HEK293 (cell line): Measurements from ENCODE around the gene RNF187.

Experiments used
- CTCF ChIA-PET: fragments of 350-600 bp; formaldehyde crosslinking; extraction: SDS; loops from one replicate; lab custom pipeline; 2021; ENCODE audit warnings: antibody characterized with exemption; lab: Yijun Ruan, JAX
- POLR2A ChIA-PET: fragments of 300-600 bp; formaldehyde crosslinking; extraction: SDS; loops from one replicate; lab custom pipeline; 2020; ENCODE audit warnings: antibody characterized with exemption, inconsistent platforms; lab: Yijun Ruan, JAX
- H3K27ac ChIP-seq: fragments of 200-500 bp; sonication (Bioruptor generic); 2 replicates; pipeline ENCODE4 v1.5.1; 2014; ENCODE audit warnings: low read depth, low read length, control low read depth, inconsistent platforms; ENCODE audit errors: extremely low read depth
- H3K36me3 ChIP-seq, 2 experiments: fragments of 200-500 bp in 1 of 2; sonication (Bioruptor generic) in 1 of 2; 1 replicate in 1 of 2; 2 replicates in 1 of 2; pipeline ENCODE4 v1.5.1; 2014 to 2017; ENCODE audit warnings: inconsistent platforms in 2 of 2, low read length in 2 of 2; ENCODE audit not compliant: control insufficient read depth in 2 of 2, insufficient read depth in 1 of 2
- H3K4me1 ChIP-seq: fragments of 200-500 bp; sonication (Bioruptor generic); 2 replicates; pipeline ENCODE4 v1.5.1; 2014; ENCODE audit warnings: mild to moderate bottlenecking, low read length, inconsistent platforms; ENCODE audit not compliant: control insufficient read depth, insufficient read depth
- H3K4me3 ChIP-seq: 2 replicates; pipeline ENCODE4 v1.5.1; 2011; ENCODE audit warnings: low read depth, mild to moderate bottlenecking, control low read depth, low read length, moderate library complexity
- H3K9me3 ChIP-seq: fragments of 200-500 bp; sonication (Bioruptor generic); 2 replicates; pipeline ENCODE4 v1.5.1; 2014; ENCODE audit warnings: low read depth, low read length, inconsistent platforms; ENCODE audit not compliant: control insufficient read depth, insufficient read depth
- GLI4 ChIP-seq: fragments of 450-650 bp; formaldehyde crosslinking; IDR thresholded peaks from 2 replicates; pipeline ENCODE4 v1.5.1; 2016; ENCODE audit warnings: missing biosample characterization, missing genetic modification characterization
- GLIS2 ChIP-seq: fragments of 450-650 bp; formaldehyde crosslinking; IDR thresholded peaks from 2 replicates; pipeline ENCODE4 v1.5.1; 2016; ENCODE audit warnings: missing biosample characterization, missing genetic modification characterization
- HOXC10 ChIP-seq: sonication (generic); formaldehyde crosslinking; IDR thresholded peaks from 2 replicates; pipeline ENCODE4 v1.8.1; 2023; ENCODE audit warnings: mild to moderate bottlenecking, missing genetic modification reagents
- KLF1 ChIP-seq: fragments of 450-650 bp; formaldehyde crosslinking; IDR thresholded peaks from 2 replicates; pipeline ENCODE4 v1.5.1; 2016; ENCODE audit warnings: missing biosample characterization, missing genetic modification characterization
- KLF10 ChIP-seq: fragments of 450-650 bp; IDR thresholded peaks from 2 replicates; pipeline ENCODE4 v1.5.1; 2018; ENCODE audit warnings: missing biosample characterization, mild to moderate bottlenecking, missing genetic modification characterization
- MZF1 ChIP-seq: fragments of 450-650 bp; formaldehyde crosslinking; IDR thresholded peaks from 2 replicates; pipeline ENCODE4 v1.5.1; 2017; ENCODE audit warnings: missing biosample characterization, missing genetic modification characterization, borderline replicate concordance
- PATZ1 ChIP-seq: fragments of 450-650 bp; formaldehyde crosslinking; IDR thresholded peaks from 2 replicates; pipeline ENCODE4 v1.5.1; 2016; ENCODE audit warnings: missing biosample characterization, missing genetic modification characterization
- PRDM4 ChIP-seq: fragments of 450-650 bp; formaldehyde crosslinking; IDR thresholded peaks from 2 replicates; pipeline ENCODE4 v1.5.1; 2017; ENCODE audit warnings: missing biosample characterization, missing genetic modification characterization
- REST ChIP-seq: fragments of 450-650 bp; formaldehyde crosslinking; IDR thresholded peaks from 2 replicates; pipeline ENCODE4 v1.5.1; 2016; ENCODE audit warnings: missing biosample characterization, missing genetic modification characterization
- SETDB1 ChIP-seq: IDR thresholded peaks from one replicate; pipeline ENCODE4 v1.6.1; 2017; ENCODE audit warnings: mild to moderate bottlenecking, low read length, moderate library complexity, mixed read lengths; ENCODE audit not compliant: insufficient read length
- TRIM28 ChIP-seq: IDR thresholded peaks from 2 replicates; pipeline ENCODE4 v1.6.1; 2011; ENCODE audit warnings: low read length, control low read depth, borderline replicate concordance
- ZBTB11 ChIP-seq: fragments of 450-650 bp; formaldehyde crosslinking; conservative IDR thresholded peaks from 2 replicates; pipeline ENCODE4 v1.5.1; 2016; ENCODE audit warnings: low read depth, missing biosample characterization, missing genetic modification characterization
- ZBTB48 ChIP-seq: fragments of 450-650 bp; formaldehyde crosslinking; IDR thresholded peaks from 2 replicates; pipeline ENCODE4 v1.5.1; 2016; ENCODE audit warnings: missing biosample characterization, missing genetic modification characterization
- ZFP3 ChIP-seq: fragments of 450-650 bp; formaldehyde crosslinking; IDR thresholded peaks from 2 replicates; pipeline ENCODE4 v1.5.1; 2016; ENCODE audit warnings: low read depth, missing biosample characterization, missing genetic modification characterization
- ZNF26 ChIP-seq: fragments of 450-650 bp; formaldehyde crosslinking; IDR thresholded peaks from 2 replicates; pipeline ENCODE4 v1.5.1; 2016; ENCODE audit warnings: missing biosample characterization, missing genetic modification characterization
- ZNF510 ChIP-seq: fragments of 450-650 bp; formaldehyde crosslinking; IDR thresholded peaks from 2 replicates; pipeline ENCODE4 v1.5.1; 2018; ENCODE audit warnings: mild to moderate bottlenecking, missing genetic modification characterization, missing biosample characterization; ENCODE audit not compliant: insufficient replicate concordance
- ZNF514 ChIP-seq: fragments of 450-650 bp; formaldehyde crosslinking; IDR thresholded peaks from 2 replicates; pipeline ENCODE4 v1.5.1; 2016; ENCODE audit warnings: missing biosample characterization, missing genetic modification characterization
- ZNF658 ChIP-seq: fragments of 450-650 bp; formaldehyde crosslinking; IDR thresholded peaks from 2 replicates; pipeline ENCODE4; 2016; ENCODE audit warnings: missing biosample characterization, missing genetic modification characterization
- ZNF747 ChIP-seq: fragments of 450-650 bp; formaldehyde crosslinking; IDR thresholded peaks from 2 replicates; pipeline ENCODE4 v1.5.1; 2016; ENCODE audit warnings: missing biosample characterization, missing genetic modification characterization
- ZNF76 ChIP-seq: fragments of 450-650 bp; formaldehyde crosslinking; IDR thresholded peaks from 2 replicates; pipeline ENCODE4; 2016; ENCODE audit warnings: low read depth, missing biosample characterization, missing genetic modification characterization, borderline replicate concordance
- ZNF768 ChIP-seq: fragments of 450-650 bp; formaldehyde crosslinking; IDR thresholded peaks from 2 replicates; pipeline ENCODE4 v1.5.1; 2018; ENCODE audit warnings: missing biosample characterization, mild to moderate bottlenecking, missing genetic modification characterization
- ZSCAN23 ChIP-seq: fragments of 450-650 bp; formaldehyde crosslinking; IDR thresholded peaks from 2 replicates; pipeline ENCODE4 v1.5.1; 2016; ENCODE audit warnings: missing biosample characterization, missing genetic modification characterization
- ZXDB ChIP-seq: fragments of 450-650 bp; formaldehyde crosslinking; IDR thresholded peaks from 2 replicates; pipeline ENCODE4 v1.5.1; 2016; ENCODE audit warnings: missing biosample characterization, missing genetic modification characterization

RNF187 gene

GRCh38 chr1:228487336-228488124 is at the start of gene RNF187 (continued):
- peak; percentile 71; the same call in 1 of the 2 replicates for TF ChIP-seq ZBTB11 (tag by site-specific recombination)
- no peak for TF ChIP-seq ZFP3
- TF ChIP-seq ZNF658 (tag by site-specific recombination) = no peak
- TF ChIP-seq GLI4 (tag by site-specific recombination) = no peak
- TF ChIP-seq TRIM28 = no peak
- no peak for TF ChIP-seq MZF1 (tag by site-specific recombination)
- TF ChIP-seq KLF1 (tag by site-specific recombination) = peak; percentile 39
- TF ChIP-seq HOXC10 (CRISPR knock-in tag) = no peak
- no peak for TF ChIP-seq ZNF514 (tag by site-specific recombination)
- TF ChIP-seq ZXDB (tag by site-specific recombination) = 0 out of 2 replicates have a peak, but pooled peaks have one; percentile 11
- TF ChIP-seq PATZ1 (tag by site-specific recombination) = peak; percentile 82; the same call in 1 of the 2 replicates
- TF ChIP-seq SETDB1 = no peak
- no peak for TF ChIP-seq ZNF747 (tag by site-specific recombination)
- TF ChIP-seq ZNF26 (tag by site-specific recombination) = no peak
- no peak for TF ChIP-seq ZSCAN23
- no peak for TF ChIP-seq ZNF510 (tag by site-specific recombination)
- TF ChIP-seq KLF10 = no peak
- TF ChIP-seq ZNF768 = no peak
- TF ChIP-seq GLIS2 = no peak; the same call in 1 of the 2 replicates
- TF ChIP-seq ZNF76 (tag by site-specific recombination) = 0 out of 2 replicates have a peak, but pooled peaks have one; percentile 23

GRCh38 chr1:228437424-228437962 is 49.7 kb upstream of the RNF187 start:
- Histone ChIP-seq H3K36me3 (no peaks in the 10 kb centered on the region), H3K27ac (no peak overlapping the region), H3K9me3 (no peaks in the 10 kb centered on the region), H3K4me1 (no peaks in the 10 kb centered on the region), H3K4me3 (no peak overlapping the region)
- ChIA-PET CTCF (no interaction called here), POLR2A (no interaction called here)
- TF ChIP-seq PRDM4 (tag by site-specific recombination) = no peak
- TF ChIP-seq ZBTB48 (tag by site-specific recombination) = no peak
- no peak for TF ChIP-seq REST
